GM12801 (cell line): ENCODE data around the gene HIGD2A.

ENCODE experiments used
- CTCF ChIP-seq: IDR thresholded peaks from one replicate; pipeline ENCODE4 v1.5.1; 2011; ENCODE audit warnings: control low read depth; ENCODE audit not compliant: insufficient read length; ENCODE audit errors: extremely low read depth

Gene HIGD2A, protein sequence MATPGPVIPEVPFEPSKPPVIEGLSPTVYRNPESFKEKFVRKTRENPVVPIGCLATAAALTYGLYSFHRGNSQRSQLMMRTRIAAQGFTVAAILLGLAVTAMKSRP

DNA sequence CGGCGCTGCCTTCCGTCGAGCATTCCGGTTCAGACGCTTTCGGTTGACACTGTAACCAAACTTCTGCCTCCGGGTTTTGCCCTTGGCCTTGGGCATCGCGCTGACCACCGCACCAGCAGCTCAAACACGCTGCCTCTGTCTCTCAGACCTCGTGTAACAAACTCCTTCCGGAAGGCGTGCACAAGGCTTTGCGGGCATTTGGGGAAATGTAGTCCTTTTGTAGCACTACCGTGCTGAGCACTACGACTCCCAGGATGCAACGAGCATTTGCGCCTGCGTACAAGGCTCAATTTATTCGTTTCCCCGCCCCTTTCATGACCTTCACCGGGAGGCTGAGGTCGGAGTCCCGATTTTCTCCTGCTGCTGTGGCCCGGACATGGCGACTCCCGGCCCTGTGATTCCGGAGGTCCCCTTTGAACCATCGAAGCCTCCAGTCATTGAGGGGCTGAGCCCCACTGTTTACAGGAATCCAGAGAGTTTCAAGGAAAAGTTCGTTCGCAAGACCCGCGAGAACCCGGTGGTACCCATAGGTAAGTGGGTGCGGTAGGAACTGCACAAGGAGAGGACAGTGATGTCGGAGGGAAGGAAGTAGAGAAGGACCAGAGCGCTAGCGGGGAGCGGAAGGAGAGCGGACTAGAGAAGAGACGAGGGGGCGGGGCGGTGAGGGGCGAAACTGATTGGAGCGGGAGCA, at the start of gene HIGD2A, which contains the start of gene NOP16:
Gene HIGD2A, plus strand, starts transcription at position 308 of the 691 bp plus-strand sequence. Its CDS starts 69 bp downstream, at position 377.
Gene NOP16, minus strand, starts transcription at position 155 of the 691 bp plus-strand sequence. Its CDS starts 59 bp downstream, at position 96.
- no peak for TF ChIP-seq CTCF

GRCh38 chr5:176339304-176339703, 49.2 kb upstream of the HIGD2A start:
- no peak for TF ChIP-seq CTCF

GRCh38 chr5:176341325-176342157, 47.0 kb upstream of the HIGD2A start:
- no peak for TF ChIP-seq CTCF

DNA sequence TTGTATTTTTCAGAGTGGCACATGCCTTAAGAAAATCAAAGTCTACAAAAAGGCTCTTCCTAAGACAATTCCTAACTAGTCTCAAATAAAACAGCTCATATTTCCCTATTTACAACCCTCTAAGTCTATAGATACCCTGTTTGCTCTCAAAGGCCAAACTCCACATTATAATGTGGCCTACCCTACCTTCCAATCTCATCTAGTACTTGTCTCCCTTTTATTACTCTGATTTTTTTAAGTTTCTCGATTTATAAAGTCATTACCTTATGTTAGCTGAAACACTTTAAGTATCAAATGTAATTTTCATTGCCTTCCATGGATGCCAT, 46.4 kb upstream of the HIGD2A start:
- no peak for TF ChIP-seq CTCF

GRCh38 chr5:176342766-176343458, 45.6 kb upstream of the HIGD2A start:
- TF ChIP-seq CTCF, result no peak

- TF ChIP-seq CTCF, result no peak
Measured at GRCh38 chr5:176350416-176350815, 38.1 kb upstream of the HIGD2A start.
